NCI-H2196 treated with DMSO at 0.1 percent for 48 hours (cell line): ENCODE measurements around the gene TNF.

ENCODE experiments used
- DNase-seq: peaks from one replicate; lab custom pipeline; 2025; ENCODE audit not compliant: unreplicated experiment; lab: John Stamatoyannopoulos, UW

Gene TNF

GRCh38 chr6:31626952-31627351 is 51.6 kb downstream of the TNF start:
- DNase-seq, result no peak

GRCh38 chr6:31627690-31628287 is 52.4 kb downstream of the TNF start:
- DNase-seq, result no peak
